GM19099 (cell line): ENCODE data around the gene ZRSR2.

Experiments used
- POLR2A ChIP-seq: IDR thresholded peaks from 3 replicates; pipeline ENCODE4 v1.6.1; 2011; ENCODE audit warnings: low read depth; ENCODE audit not compliant: insufficient read length; ENCODE audit errors: extremely low read depth

ZRSR2 gene, protein sequence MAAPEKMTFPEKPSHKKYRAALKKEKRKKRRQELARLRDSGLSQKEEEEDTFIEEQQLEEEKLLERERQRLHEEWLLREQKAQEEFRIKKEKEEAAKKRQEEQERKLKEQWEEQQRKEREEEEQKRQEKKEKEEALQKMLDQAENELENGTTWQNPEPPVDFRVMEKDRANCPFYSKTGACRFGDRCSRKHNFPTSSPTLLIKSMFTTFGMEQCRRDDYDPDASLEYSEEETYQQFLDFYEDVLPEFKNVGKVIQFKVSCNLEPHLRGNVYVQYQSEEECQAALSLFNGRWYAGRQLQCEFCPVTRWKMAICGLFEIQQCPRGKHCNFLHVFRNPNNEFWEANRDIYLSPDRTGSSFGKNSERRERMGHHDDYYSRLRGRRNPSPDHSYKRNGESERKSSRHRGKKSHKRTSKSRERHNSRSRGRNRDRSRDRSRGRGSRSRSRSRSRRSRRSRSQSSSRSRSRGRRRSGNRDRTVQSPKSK

DNA sequence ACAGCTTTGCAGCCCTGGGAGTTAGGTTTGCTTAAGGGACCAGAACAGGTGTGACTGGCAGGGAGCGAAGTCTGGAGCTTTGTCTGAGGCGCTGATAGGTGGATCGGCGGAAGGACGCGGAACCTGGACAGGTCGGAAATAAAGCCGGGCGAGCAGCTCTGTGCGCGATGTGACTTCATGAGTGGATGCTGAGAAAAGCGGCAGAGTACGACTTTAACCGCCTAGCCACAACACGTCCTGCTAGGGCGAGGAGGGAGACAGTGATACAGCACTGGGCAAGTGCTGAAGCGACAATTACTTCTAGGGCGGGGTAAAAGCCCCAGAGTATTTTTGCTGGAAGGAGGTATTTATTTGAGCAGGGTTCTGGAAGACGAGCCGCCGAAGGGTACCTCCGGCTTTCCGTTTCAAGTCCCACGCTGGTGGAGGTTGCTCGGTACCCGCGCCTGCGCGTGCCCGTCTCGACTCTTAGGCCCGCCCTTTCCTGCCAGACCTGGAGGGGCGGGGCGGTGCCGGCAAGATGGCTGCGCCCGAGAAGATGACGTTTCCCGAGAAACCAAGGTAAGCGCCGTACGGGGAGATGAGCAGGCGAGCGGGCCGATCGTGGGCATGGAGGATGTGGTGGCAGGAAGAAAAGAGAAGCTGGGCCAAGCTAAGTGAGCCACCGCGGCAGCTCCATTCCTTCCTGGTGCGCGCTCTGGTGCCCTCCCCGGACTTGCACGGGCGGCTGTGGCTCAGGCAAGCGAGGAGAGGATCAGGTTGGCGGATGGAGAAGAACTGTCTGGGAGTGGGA lies at the start of gene ZRSR2:
TSS of gene ZRSR2 (plus strand) at position 506 of the 790 bp plus-strand sequence. CDS start at position 518, 12 bp downstream.
- peak; percentile 87 for TF ChIP-seq POLR2A

DNA sequence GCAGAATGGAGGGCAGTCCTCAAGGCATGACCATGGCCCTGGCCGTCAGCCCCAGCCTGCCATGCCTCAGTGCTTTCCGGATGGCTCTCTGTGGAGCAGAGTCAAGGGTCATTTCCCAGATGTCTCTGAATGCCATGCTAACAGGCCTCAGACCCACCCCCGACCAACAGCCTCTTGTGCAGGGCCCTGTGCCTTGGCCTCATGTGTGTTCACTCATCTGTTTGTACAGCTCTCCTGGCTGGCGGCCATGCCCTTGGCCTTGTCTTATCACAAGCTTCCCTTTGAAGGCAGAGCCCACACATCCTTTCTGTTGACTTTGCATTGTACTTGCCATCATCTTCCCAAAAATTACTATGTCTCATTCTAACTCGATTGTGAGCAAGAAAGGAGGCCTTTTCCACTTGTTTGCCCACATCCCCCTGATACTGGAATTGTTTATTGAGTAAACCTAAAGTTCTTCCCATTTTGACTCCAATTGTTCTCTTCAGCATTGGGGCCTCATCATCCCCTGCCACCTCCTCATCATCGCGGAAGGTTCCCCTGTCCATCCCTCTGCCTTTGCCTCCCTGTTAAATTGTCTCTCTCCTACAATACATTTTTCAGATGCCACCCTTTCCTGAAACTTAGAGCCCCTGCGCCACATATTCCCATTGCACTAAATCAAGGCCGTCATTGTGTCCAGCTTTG lies 46.0 kb upstream of the ZRSR2 start:
- TF ChIP-seq POLR2A, result no peak

DNA sequence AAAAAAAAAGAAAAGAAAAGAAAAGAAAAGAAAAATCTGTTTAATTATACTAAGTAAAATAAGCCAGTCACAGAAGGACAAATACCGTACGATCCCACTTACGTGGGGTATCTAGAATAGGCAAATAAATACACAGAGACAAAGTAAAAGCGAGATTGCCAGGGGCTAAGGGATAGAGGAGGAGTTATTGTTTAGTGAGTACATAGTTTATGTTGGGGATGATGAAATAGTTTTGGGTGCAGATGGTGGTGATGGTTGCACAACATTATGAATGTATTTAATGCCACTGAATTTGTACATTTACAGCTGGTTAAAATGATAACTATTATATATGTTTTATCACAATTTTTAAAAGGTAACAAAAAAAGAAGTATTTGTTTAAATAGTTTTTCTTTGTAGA lies 45.1 kb upstream of the ZRSR2 start:
- no peak for TF ChIP-seq POLR2A

DNA sequence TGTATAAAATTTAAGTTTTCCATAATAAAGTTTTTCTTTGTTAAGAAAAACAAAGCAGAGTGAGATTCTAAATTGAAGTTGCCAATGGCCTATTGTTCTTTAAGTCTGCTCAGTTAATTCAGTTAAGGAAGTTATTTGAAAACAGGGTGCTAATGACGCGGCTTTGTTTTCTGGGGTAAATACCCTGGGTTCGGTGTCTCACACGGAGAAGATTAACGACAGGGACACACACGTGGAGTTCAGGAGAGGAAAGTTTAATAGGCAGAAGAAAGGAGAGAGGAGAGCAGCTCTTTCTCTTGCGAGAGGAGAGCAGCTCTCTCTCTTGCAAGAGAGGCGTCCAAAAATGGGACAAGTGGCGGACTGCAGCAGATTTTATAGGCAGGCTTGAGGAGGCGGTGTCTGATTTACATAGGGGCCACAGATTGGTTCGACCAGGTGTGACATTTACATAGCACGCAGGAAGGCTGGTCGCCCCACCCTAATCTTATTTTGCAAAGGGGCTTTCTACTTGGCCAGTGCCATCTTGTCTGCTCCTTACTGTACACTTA lies 42.6 kb upstream of the ZRSR2 start:
- no peak for TF ChIP-seq POLR2A

DNA sequence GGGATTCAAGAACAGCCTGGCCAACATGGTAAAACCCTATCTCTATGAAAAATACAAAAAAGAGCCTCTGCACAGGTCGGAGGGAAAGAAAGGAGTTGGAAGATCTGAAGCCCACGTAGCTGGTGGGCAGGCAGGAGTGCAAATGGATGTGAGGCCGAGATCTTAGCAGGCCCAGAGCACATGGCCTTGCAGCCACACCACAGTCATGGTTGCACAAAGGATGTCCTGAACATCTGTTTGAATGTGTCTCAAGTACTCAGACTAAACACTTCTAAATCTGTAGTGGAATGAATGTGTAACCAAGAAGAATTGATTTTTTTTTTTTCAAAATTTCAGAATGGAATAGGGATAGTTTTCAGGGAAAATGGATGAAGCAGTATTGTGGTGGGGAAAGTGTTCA lies 41.4 kb upstream of the ZRSR2 start:
- no peak for TF ChIP-seq POLR2A

DNA sequence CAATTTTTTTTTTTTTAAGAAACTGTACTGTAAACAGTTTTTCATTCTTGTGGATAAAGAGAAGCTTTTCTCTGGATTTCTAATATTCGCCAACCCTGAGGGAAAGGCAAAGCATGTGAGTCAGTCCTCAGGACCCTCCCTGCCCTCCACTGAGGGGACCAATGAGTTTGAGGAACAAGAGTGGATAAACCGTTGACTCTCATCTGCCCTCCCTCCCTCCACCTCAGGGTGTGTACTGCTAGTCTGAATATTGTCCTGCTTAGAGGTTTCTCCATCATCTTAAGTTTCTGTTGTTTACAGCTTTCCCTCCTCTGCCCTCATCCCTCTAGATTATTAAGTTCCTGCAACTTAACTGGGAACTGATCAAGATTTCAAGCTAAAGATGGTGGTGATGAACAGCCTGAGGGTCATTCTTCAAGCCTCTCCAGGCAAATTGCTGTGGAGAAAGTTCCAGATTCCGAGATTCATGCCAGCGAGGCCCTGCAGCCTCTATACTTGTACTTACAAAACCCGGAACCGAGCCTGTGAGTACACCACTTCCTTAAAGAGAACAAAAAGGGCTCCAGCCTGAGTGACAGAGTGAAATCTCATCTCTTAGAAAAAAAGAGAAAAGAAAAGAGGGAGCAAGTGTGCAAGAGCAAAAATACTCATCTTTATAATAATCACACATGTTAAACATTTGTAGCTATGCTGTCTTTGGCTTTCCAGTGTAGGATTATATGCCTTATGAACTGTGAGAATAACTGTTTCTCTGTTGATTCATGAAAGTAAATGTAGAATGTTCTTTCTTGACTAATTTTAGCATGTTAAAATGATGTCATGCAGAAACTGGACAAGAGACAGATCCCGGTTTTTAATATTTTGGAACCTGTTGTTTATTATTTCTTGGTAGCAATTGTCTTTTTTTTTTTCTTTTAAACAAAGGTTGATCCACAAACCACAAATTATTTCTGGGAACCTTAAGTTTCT lies 40.4 kb upstream of the ZRSR2 start:
- no peak for TF ChIP-seq POLR2A

DNA sequence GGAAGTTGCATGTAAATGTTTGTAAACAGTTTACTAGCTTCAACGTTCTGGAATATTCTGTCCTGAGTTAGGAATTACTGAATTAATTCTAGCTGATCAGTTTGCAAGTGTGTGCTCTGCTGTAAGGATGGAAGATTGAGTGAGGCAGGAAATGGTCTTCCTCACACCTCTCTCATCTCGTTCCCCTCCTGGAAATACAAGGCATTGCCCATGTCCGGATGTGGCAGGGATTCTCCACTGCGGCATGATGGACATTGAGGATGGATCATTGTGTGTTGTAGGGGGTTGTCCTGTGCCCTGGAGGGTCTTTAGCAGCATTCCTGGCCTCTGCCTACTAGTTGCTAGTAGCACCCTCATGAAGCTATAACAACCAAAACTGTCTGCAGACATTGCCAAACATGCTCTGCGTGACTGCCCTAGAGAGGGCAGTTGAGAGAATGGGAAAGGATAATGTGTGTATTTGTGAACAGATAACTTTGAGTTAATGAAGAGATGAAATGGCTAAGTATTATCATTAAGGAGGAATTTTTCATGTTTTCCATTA lies 39.6 kb upstream of the ZRSR2 start:
- TF ChIP-seq POLR2A, result no peak

DNA sequence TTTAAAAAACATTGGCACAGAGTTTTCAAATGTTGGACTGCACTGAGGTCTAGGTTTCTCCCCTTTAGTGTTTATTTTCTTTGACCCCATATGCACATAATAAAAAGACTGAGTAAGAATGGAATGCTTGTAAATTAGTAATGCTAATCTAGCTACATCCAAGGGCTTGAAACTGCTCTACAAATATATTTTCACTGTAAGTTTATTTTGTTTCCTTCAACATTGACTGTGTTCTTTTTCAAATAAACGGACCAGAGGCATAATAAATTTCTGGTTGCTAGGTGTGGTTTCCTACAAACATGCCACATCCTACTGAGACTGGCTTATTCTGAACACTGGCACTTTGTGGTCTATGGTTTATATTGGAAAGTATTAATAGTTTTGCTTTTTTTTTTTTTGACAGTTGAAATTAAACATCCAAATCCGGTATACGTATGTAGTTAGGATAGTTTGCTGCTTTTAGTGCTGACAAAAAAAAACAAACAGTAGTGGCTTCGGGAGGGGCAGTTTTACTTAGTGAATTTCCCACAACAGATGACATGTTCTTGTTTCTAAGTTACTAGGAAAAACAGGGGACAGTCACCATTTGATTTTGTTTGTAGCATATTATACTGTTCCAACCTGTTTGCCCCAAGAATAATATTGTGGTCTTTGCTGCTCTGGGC lies 39.0 kb upstream of the ZRSR2 start:
- TF ChIP-seq POLR2A, result no peak

DNA sequence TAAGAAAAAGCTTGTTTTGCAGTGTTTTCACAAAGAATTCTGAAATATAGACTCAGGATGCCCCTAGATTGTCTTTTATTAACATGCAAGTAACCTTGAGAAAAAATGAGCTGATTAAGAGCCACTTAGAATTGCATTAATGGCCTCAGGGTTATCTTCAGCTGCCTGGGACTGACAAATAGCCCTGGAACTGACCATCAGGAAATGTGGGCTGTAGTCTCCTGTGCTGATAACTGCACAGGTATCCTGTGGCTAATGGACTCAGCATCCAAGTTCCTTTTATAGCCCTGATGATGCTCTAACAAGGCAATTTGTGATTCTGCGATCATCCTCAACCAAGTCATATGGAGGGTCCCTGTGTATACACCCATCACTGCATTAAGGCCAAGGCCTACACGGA lies 35.2 kb upstream of the ZRSR2 start:
- no peak for TF ChIP-seq POLR2A

DNA sequence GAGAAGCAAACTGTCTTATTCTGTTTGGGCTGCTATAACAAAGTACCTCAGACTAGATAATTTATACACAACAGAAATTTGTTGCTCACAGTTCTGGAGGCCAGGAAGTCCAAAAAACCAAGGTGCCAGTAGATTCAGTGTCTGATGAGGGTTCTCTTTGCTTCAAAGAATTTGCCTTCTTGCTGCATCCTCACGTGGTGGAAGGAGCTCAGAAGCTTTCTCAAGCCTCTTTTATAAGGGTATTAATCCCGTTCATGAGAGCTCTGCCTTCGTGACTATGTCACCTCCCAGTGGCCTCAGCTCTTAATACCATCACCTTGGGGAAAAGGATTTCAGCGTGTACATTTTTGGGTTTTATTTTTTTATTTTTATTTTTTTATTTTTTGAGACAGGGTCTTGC lies 32.1 kb upstream of the ZRSR2 start:
- no peak for TF ChIP-seq POLR2A

DNA sequence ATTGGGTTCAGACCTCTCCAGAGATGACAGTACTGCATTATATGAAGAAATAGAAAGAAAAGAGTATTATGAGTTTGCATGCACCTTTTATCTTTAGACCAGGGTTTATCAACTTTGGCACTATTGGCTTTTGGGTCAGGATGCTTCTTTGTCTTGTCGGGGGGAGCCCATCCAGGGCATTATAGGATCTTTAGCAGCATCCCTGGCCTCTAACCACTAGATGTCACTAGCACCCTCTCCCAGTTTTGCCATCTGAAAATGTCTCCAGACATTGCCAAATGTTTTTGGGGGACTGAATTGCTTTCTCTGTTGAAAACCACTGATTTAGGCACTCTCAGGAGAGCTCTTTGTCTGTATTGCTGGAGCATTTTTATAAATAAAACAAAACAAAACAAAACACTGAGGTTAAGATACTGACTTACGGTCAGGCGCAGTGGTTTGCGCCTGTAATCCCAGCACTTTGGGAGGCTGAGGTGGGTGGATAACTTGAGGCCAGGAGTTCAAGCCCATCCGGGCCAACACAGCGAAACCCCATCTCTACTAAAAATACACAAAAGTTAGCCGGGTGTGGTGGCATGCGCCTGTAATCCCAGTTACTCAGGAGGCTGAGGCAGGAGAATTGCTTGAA lies 28.6 kb upstream of the ZRSR2 start:
- TF ChIP-seq POLR2A, result no peak

DNA sequence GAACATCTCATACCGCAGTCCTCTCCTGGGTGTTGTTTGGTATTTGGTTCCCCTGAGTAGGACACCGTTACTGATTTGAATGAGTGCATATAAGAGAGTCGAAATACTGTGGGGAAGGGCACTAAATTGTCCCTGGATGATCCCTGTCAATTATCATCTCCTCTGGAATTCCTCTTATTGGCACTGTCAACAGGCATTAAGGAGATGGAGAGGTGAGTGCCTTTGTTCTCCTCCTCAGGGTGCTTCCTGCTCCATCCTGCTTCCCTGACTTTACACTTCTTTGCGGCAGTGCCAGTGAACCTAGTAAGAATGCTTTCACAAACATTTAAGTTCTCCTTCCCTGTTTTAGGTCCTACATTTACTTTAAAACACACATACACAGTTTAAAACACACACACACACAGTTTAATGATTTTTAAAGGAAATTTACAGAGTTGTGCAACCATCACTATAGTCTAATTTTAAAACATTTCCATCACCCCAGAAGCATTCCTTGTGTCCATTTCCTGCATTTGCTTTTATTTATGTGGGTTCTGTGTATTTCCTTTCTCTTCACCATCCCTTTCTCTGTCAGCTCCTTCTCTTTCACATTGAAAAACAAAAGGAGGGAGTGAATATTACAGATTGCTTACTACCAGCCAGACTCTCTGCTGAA lies 20.9 kb upstream of the ZRSR2 start:
- no peak for TF ChIP-seq POLR2A
